HG02623 (cell line): ENCODE results near the gene TPGS1.

Source experiments
- ATAC-seq: cut with Tn5 transposase; IDR thresholded peaks from one replicate; pipeline ENCODE4 v1.9.1; 2021; ENCODE audit warnings: moderate library complexity; ENCODE audit not compliant: unreplicated experiment

The TPGS1 gene, protein sequence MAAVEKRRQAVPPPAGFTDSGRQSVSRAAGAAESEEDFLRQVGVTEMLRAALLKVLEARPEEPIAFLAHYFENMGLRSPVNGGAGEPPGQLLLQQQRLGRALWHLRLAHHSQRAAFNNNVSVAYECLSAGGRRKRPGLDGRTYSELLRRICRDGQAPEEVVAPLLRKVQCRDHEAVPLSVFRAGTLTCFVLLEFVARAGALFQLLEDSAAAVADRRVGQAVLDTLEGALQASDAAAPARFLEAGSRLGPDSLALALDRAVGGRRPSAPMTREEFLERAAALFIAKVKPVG

DNA sequence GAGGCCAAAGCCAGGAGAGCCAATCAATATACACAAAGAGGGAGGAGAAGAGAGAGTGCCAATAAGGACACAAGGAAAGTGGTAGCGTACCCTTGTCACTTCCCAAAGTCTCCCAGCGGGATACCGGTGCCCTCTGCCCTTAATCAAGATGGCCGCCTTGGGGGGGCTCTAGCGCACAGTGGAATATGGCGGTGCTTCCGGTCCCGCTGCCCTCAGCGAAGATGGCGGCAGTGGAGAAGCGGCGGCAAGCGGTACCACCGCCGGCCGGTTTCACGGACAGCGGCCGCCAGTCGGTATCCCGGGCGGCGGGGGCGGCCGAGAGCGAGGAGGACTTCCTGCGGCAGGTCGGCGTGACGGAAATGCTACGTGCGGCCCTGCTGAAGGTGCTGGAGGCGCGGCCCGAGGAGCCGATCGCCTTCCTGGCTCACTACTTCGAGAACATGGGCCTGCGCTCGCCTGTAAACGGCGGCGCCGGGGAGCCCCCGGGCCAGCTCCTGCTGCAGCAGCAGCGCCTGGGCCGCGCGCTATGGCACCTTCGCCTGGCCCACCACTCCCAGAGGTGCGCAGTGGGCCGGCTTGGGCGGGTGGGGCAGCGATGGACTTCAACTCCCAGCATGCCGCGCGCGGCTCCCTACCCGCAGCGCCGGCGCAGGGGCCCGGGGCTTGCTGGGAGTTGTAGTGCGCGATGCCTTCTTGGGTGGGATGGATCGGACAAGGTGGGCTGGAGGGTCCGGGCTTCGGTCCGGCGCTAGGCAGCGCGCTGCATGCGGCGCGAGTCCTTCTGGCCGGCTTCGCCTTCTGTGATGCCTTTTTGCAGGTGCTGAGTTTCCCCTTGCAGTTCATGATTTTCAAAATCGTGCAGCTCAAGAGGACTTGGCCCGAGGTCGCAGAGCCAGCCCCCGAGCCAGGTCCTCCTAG is at the start of gene TPGS1:
Gene TPGS1, plus strand, starts transcription at position 212 of the 918 bp plus-strand sequence. Its CDS starts 10 bp downstream, at position 222.
- ATAC-seq: peak; percentile 43

DNA sequence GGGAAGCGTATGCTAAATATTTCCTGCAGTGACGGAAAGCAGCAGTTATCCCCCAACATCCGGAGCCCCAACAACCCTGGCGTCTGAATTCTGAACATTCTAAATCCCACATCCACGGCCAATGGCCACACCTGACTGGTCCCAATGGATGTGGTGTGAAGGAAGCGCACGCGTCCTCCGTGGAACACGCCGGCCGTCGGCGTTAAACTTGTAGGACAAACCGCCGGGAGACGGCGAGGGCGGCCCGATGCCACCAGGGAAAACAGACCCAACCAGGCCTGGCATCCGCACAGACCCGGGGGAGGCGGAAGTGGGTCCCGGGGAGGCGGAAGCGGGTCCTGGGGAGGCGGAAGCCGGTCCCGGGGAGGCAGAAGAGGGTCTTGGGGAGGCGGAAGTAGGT is 49.7 kb upstream of the TPGS1 start:
- ATAC-seq: no peak

DNA sequence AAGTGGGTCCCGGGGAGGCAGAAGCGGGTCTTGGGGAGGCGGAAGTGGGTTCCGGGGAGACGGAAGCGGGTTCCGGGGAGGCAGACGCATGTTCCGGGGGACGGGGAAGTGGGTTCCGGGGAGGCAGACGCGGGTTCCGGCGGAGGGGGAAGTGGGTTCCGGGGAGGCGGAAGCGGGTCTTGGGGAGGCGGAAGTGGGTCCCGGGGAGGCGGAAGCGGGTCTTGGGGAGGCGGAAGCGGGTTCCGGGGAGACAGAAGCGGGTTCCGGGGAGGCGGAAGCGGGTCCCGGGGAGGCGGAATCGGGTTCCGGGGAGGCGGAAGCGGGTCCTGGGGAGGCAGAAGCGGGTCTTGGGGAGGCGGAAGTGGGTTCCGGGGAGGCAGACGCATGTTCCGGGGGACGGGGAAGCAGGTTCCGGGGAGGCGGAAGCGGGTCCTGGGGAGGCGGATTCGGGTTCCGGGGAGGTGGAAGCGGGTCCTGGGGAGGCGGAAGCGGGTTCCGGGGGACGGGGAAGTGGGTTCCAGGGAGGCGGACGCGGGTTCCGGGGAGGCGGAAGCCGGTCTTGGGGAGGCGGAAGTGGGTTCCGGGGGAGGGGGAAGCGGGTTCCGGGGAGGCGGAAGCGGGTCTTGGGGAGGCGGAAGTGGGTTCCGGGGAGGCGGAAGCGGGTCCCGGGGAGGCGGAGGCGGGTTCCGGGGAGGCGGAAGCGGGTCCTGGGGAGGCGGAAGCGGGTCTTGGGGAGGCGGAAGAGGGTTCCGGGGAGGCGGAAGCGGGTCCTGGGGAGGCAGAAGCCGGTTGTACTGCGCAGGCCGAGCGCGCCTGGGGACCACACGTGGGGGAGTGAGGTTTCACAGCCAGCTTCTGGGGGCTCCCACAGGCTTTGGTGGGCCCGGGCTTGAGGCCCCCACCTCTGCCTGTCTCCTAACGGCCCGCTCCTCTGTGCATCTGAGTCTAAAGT is 48.9 kb upstream of the TPGS1 start:
- no peak for ATAC-seq

DNA sequence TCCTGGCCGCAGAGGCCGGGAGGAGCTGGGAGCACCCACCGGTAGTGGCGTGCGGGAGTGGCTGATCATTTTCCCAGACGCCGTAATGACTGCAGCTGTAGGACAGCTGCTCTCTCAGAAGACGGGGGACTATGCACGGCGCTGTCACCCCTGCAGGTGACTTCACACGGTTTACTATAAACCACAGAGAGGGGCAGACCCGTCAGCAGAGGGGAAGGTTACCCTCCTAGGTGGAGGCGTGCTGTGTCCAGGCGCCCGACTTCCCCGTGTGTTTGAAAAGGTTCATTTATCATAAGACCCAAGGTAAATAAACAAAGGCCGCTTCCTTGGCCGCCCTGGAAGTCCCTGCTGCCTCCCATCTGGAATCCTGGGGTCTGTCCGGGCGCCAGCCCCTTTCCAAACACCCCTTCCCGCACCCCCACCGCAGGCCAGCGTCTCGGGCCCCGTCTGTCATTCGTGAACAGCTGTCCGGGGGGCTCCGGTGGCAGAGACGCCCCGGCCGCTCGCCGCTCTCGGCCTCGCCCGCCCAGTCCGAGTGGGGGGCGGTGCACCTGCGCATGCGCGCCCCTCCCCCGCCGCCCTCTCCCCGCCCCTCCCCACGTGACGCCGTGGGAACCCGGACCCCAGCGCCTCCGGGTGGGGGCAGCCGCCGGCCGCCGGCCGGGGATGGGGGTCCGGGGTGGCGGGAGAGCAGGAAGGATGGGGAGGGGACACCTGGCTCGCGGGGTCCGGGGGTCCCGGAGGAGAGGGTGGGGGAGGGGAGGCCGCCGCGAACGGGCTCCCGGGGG is 47.4 kb upstream of the TPGS1 start:
- ATAC-seq: no peak

DNA sequence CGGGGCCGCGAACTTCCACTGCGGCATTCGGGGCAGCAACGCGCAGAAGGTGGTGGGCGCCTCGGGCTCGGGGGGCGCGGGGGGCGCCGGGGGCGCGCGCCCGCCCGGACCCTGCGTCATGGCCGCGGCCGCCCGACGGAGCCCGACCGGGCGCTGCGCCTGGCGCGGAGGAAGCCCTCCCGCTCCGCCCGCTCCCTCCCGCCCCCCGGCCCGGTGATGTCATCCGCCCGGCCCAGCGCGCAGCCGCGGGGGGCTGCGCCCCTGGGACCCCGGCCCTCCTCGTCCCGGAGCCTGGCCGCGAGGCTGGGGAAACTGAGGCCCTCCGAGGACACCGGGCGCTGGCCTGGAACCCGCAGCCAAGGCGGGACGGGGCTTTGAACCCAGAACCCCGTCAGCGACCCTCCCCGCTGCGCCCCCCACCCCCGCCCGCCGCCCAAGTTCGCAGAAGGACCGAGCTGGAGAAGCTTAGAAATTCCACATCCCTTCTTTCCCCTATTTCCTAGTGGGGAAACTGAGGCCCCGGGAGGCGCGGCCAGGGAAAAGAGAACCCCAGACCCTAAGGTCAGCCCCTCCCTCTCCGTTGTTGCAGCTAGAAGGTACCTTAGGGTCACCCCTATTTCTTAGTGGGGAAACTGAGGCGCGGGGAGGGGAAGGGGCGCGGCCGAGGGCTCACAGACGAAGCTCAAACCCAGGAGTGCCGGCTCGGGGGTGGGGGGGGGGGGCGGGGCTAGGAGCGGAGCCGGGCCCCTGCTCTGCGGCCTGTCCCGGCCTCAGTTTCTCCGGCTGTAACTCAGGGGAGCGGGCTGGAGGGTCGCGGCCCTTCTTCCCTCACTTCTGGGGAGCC is 46.2 kb upstream of the TPGS1 start, which contains the start of gene SHC2:
Gene SHC2, minus strand, starts transcription at position 157 of the 844 bp plus-strand sequence. Its CDS starts 37 bp downstream, at position 120.
- no peak for ATAC-seq

DNA sequence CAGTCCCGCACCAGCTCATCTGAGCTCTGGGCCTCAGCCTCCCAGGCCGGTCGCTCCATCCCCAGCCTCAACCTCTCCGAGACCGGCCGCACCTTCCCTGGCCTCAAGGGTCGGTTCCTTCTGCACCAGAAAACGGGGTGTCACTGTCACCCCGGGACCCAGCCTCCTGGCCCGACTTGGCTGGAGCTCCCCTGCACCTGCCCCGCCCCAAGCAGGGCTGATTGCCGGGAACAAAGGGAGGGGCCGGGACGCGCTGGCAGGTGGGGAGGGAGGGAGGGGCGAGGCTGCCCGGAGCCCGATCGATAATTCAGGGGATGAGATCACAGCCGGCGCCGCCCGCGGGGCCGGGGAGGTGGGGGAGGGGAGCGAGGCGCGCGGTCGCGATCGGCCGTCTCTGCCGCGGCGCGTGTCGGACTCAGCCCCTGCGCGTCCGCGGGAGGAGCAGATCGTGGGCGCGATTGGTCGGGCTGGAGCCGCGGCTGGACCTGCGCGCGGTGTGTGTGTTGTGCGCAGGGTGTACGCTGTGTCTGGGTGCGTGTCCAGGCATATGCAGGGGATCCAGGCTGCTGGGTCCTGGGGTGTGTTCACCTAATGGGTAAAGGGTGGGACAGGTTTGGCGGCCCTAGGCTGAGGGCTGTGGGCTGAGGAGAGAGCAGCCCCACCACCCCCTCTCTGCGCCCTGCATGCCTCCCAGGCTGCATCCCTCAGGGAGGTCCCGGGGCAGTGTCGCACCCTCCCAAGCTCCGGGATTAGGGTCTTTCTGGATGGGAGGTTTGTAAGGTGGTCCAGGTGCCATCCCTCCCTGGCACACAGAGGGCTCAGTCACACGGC is 45.4 kb upstream of the TPGS1 start:
- ATAC-seq: no peak

DNA sequence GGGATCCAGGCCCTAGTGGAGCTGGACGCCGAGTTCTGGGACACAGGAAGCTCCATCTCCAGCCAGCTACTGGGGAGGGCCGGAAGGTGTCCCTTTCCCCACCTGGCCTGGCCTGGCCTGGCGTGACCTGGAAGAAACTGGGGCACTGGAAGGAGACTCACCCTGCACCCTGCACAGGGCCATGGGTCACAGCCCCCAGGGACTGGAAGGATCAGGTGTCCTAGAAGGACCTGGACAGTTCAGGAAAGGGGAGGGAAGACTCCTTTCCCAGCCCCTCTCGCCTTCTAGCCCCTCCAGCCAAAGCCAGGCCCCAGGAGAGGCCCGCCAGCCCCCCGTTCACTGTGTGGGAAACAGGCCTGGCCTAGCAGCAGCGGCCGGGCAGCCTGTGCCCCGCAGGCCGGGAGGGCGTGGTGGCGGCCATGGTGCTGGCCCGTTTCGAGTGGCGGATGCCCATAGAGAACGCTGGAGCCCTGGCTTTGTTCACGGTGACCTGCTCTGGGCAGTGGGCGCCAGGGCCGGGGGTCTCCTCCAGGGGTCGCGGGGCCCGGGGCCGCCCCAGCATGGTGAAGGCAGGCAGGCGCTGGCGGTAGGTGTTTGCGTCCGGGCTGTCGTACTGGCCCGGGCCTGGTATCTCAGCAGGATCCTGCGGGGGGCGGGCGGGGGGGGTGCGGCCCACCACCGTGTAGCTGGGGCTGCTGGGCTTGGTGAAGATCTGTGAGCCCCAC is 43.7 kb upstream of the TPGS1 start:
- no peak for ATAC-seq

DNA sequence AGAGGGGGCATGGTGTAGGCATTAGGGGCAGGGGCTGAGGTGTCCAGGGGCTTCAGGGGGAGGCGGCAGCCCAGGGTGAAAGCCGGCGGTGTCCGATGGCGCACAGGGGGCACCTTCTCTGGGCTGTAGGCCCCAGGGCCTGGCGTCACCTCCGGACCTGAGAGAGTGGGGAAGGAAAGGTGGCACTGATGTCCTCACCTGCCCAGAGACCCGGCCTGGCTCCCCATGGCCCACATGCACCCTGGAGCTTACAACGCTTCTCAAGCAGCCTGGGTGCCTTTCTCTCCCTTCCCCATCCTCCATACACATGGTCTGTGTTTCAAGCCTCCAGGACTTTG is 43.1 kb upstream of the TPGS1 start:
- ATAC-seq: no peak

DNA sequence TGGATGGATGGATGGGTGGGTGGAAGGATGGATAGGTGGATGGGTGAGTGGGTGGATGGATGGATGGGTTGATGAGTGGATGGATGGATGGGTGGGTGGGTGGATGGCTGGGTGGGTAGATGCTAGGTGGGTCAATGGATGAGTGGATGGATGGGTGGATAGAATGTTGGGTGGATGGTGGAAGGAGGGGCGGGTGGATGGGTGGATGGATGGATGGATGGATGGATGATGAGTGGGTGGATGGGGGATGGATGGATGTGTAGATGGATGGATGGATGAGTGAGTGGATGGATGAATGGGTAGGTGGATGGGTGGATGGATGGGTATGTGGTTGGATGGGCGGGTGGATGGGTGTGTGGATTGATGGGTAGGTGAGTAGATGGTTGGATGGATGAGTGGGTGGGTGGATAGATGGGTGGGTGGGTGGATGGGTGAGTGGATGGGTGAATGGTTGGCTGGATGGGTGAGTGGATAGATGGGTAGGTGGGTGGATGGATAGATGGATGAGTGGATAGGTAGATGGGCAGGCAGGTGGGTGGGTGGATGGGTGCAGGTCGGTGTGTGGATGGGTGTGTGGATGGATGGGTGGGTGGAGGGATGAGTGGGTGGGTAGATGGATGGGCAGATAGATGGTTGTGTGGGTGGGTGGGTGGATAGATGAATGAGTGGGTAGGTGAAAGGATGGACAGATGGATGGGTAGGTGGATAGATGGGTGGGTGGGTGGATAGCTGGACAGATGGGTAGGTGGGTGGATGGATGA is 42.1 kb upstream of the TPGS1 start:
- no peak for ATAC-seq

DNA sequence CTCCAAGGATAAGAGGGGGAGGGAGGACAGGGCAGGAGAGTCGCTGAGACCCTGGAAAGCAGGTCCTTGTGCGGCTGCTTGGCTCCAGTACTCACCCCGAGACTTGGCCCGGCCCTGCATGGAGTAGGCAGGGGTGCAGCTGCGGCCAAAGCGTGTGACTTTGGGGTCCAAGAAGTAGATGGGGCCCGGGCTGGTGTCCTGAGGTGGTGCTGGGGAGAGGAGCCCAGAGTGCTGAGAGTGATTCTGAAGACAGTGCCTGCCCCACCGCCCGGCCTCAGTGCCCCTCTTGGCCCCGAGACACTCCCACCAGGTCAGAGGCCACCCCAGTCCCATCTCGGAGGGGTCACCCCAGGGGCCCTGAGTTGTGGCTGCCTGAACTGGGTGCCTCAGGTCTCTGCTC is 39.7 kb upstream of the TPGS1 start:
- no peak for ATAC-seq

DNA sequence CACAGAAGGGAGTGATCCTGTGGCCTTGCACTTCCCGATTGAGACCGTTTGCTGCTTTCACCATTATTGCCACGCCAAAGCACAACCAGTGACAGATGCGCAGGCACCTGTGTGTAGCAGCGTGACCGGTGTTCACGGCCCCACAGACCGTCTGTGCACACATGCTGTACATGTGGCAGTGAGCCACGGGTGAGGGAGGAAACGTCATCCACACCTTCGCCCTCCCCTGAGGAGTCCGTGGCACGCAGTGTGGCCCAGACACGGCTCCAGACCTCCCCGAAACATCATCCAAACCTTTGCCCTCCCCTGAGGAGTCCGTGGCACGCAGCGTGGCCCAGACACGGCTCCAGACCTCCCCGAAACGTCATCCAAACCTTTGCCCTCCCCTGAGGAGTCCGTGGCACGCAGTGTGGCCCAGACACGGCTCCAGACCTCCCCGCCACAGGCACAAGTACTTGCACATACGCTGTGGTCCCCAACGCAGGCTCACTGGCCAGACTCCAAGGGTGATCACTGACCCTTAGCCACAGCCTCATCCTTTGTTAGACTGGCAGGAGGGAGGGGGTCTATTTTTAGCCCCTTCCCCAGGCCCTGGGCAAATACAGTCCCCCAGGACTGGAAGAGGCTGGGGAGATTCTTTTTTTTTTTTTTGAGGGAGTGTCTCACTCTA is 38.6 kb upstream of the TPGS1 start:
- ATAC-seq: no peak

DNA sequence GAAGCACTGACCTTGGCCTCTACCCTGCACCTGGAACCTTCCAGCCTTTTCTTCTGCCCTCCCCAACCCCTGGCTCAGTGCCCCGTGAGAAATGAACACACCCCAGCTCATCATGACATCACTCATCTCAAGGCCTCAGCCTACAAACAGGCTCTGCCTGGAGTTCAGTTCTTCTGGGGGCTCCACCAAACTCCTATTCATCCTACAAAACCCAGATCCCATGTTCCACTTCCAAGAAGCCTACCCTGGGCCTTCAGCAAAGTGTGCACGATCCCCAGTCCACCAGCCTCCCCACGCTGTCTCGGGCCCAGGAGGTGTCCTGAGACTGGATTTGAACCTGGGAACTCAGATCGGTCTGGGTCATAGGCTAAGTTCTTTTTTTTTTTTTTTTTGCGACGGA is 37.5 kb upstream of the TPGS1 start:
- no peak for ATAC-seq

DNA sequence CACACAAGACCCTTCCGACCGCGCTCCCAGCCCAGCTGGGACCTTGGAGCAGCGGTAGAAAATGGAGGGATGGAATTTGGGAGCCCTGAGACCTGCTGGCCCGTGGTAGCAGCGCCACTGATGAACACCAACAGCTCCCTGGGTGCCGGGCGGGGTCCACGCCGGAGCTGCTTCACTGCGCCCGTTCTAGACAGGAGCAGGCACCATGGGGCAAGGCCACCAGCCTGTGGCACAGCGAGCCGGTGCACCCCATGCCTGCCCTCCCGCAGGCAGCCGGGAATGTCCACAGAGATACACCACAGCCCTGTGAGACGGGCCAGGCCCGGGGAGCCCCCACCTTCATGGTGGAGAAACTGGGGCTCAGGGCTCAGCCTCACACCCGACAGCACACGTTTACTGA is 36.6 kb upstream of the TPGS1 start:
- ATAC-seq: no peak

DNA sequence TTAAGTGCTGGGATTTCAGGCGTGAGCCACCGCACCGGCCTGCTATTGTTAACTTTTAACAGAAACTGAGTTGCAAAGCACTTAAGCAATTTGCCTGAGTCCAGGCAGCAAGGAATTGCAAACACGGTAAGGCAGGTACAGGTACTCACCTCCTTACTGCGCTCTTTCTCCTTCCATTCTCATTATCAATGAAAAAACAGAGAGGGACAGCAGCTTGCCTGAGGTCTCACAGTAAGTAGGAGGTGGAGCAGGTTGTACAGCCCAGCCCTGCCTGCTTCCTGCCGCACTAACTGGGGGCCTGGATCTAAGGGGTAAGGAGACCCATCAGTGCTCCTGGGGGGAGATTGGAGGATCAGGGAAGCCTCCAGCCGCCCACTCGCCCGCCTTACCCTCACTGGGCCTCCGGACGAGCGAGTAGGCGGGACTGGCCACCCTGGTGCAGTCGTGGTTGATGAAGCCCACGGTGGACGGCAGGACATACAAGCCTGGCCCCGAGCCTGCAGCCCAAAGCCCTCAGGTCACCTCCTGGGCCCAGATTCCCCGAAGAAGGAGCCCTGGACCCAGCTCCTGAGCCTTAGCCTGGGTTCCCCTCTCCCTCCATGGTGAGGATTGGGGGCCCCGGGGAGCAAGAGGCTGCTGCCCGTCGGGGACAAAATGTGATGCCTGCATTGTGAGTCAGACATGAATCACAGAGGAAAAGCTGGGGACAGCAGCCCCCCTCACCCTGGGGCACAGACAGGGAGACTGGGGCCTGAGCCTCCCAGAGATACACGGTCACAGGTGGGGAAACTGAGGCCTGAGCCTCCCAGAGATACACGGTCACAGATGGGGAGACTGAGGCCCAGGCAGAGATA is 35.1 kb upstream of the TPGS1 start:
- no peak for ATAC-seq
